ENCODE results near the gene KRTAP6-1.
A peak's percentile ranks its signal among the peaks of the same experiment; 100 is the strongest.

KRTAP6-1 gene

DNA sequence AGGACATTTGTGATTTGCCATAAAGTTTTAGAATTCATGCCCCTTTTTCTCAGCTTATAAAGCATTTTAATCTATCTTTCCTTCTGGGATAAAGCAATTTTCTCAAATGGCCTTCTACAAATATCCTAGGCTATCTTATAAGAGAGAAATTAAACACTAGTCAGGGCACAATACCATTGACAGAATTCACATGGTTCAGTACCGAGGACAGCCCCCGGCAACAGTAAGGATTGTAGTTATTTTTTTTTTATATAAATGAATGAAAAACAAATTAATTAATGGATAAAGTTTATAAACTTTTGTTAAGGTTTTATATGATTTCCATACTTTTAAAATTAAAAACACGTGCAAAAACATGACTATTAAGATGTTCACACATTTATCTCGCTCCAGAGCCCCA, 14.4 kb upstream of the KRTAP6-1 start:
- DNase-seq (ENCODE audit: low read depth in 1 of 2, low spot score in 1 of 2), result no peak
- Histone ChIP-seq H3K27ac (replicated peaks) (no peak overlapping the region), H3K4me3 (replicated peaks; ENCODE audit: insufficient read depth, low read length) (no peak overlapping the region), H3K27me3 (ENCODE audit: insufficient read depth, poor library complexity, severe bottlenecking) (no peaks in the 10 kb centered on the region)
- TF ChIP-seq SPI1 (IDR thresholded peaks at IDR 0.05; ENCODE audit: borderline replicate concordance, low read depth) (no peak), GABPA (IDR thresholded peaks at IDR 0.05; ENCODE audit: low read depth) (no peak)
- TF ChIP-seq, protein P1, sequence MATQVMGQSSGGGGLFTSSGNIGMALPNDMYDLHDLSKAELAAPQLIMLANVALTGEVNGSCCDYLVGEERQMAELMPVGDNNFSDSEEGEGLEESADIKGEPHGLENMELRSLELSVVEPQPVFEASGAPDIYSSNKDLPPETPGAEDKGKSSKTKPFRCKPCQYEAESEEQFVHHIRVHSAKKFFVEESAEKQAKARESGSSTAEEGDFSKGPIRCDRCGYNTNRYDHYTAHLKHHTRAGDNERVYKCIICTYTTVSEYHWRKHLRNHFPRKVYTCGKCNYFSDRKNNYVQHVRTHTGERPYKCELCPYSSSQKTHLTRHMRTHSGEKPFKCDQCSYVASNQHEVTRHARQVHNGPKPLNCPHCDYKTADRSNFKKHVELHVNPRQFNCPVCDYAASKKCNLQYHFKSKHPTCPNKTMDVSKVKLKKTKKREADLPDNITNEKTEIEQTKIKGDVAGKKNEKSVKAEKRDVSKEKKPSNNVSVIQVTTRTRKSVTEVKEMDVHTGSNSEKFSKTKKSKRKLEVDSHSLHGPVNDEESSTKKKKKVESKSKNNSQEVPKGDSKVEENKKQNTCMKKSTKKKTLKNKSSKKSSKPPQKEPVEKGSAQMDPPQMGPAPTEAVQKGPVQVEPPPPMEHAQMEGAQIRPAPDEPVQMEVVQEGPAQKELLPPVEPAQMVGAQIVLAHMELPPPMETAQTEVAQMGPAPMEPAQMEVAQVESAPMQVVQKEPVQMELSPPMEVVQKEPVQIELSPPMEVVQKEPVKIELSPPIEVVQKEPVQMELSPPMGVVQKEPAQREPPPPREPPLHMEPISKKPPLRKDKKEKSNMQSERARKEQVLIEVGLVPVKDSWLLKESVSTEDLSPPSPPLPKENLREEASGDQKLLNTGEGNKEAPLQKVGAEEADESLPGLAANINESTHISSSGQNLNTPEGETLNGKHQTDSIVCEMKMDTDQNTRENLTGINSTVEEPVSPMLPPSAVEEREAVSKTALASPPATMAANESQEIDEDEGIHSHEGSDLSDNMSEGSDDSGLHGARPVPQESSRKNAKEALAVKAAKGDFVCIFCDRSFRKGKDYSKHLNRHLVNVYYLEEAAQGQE (IDR thresholded peaks at IDR 0.05; ENCODE audit: insufficient replicate concordance, low read depth), result peak; percentile 54

GRCh38 chr21:30625449-30626165, 11.9 kb upstream of the KRTAP6-1 start:
- Histone ChIP-seq H3K27ac (replicated peaks) (no peak overlapping the region), H3K4me3 (replicated peaks; ENCODE audit: insufficient read depth, low read length) (no peak overlapping the region), H3K27me3 (ENCODE audit: insufficient read depth, poor library complexity, severe bottlenecking) (no peaks in the 10 kb centered on the region)
- TF ChIP-seq SPI1 (IDR thresholded peaks at IDR 0.05; ENCODE audit: borderline replicate concordance, low read depth) (no peak), POLR2AphosphoS5 (IDR thresholded peaks at IDR 0.05; ENCODE audit: low read depth) (no peak), GABPA (IDR thresholded peaks at IDR 0.05; ENCODE audit: low read depth) (no peak)
- TF ChIP-seq, protein P2, sequence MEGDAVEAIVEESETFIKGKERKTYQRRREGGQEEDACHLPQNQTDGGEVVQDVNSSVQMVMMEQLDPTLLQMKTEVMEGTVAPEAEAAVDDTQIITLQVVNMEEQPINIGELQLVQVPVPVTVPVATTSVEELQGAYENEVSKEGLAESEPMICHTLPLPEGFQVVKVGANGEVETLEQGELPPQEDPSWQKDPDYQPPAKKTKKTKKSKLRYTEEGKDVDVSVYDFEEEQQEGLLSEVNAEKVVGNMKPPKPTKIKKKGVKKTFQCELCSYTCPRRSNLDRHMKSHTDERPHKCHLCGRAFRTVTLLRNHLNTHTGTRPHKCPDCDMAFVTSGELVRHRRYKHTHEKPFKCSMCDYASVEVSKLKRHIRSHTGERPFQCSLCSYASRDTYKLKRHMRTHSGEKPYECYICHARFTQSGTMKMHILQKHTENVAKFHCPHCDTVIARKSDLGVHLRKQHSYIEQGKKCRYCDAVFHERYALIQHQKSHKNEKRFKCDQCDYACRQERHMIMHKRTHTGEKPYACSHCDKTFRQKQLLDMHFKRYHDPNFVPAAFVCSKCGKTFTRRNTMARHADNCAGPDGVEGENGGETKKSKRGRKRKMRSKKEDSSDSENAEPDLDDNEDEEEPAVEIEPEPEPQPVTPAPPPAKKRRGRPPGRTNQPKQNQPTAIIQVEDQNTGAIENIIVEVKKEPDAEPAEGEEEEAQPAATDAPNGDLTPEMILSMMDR (IDR thresholded peaks at IDR 0.05; ENCODE audit: insufficient read depth, low read length), result no peak
- TF ChIP-seq, protein P1 (IDR thresholded peaks at IDR 0.05; ENCODE audit: insufficient replicate concordance, low read depth), result no peak
- DNase-seq (ENCODE audit: low read depth in 1 of 2, low spot score in 1 of 2), result no peak

GRCh38 chr21:30623362-30623761, 9.6 kb upstream of the KRTAP6-1 start:
- no peak for DNase-seq (ENCODE audit: low read depth in 1 of 2, low spot score in 1 of 2)
- TF ChIP-seq POLR2AphosphoS5 (IDR thresholded peaks at IDR 0.05; ENCODE audit: low read depth) (no peak), SPI1 (IDR thresholded peaks at IDR 0.05; ENCODE audit: borderline replicate concordance, low read depth) (no peak), GABPA (IDR thresholded peaks at IDR 0.05; ENCODE audit: low read depth) (no peak)
- TF ChIP-seq, protein P1 (IDR thresholded peaks at IDR 0.05; ENCODE audit: insufficient replicate concordance, low read depth), result no peak
- TF ChIP-seq, protein P2 (IDR thresholded peaks at IDR 0.05; ENCODE audit: insufficient read depth, low read length), result no peak
- Histone ChIP-seq H3K27ac (replicated peaks) (no peak overlapping the region), H3K27me3 (ENCODE audit: insufficient read depth, poor library complexity, severe bottlenecking) (no peaks in the 10 kb centered on the region), H3K4me3 (replicated peaks; ENCODE audit: insufficient read depth, low read length) (no peak overlapping the region)

Measured in HL-60 (cell line).